ENCODE measurements around the gene UPF2.
"Not testable (repeated sequence)": the region's sequence is repeated elsewhere in the genome, so short reads cannot be mapped to it uniquely, and the experiment has no call there.

The UPF2 gene

GRCh38 chr10:12042797-12043651 is at the start of gene UPF2:
UPF2 (minus strand) TSS chr10:12042809; CDS start chr10:12035423, 7,386 bp downstream.
- peak; percentile 95 for DNase-seq

- DNase-seq: no peak
Observed at GRCh38 chr10:12091421-12091820, 48.8 kb upstream of the UPF2 start.

- no peak for DNase-seq
Observed at GRCh38 chr10:12088919-12089318, 46.3 kb upstream of the UPF2 start.

GRCh38 chr10:12081879-12082557 is 39.4 kb upstream of the UPF2 start:
- no peak for DNase-seq

- no peak for DNase-seq
Observed at GRCh38 chr10:12081470-12081869, 38.9 kb upstream of the UPF2 start.

GRCh38 chr10:12077580-12078180 is 35.1 kb upstream of the UPF2 start:
- DNase-seq: no peak

GRCh38 chr10:12073526-12073925 is 30.9 kb upstream of the UPF2 start:
- DNase-seq: no peak

GRCh38 chr10:12071441-12071840 is 28.8 kb upstream of the UPF2 start:
- not testable (repeated sequence) for DNase-seq

- peak; percentile 92 for DNase-seq
Observed at GRCh38 chr10:12068449-12069269, 26.1 kb upstream of the UPF2 start, which contains the start of gene DHTKD1. DHTKD1 (plus strand) TSS chr10:12068954; CDS start chr10:12069034, 80 bp downstream.

GRCh38 chr10:12067336-12067735 is 24.7 kb upstream of the UPF2 start:
- DNase-seq: no peak

GRCh38 chr10:12063483-12063818 is 20.8 kb upstream of the UPF2 start:
- no peak for DNase-seq

GRCh38 chr10:12062754-12063482 is 20.3 kb upstream of the UPF2 start:
- no peak for DNase-seq

- DNase-seq: no peak
Observed at GRCh38 chr10:12061124-12061523, 18.5 kb upstream of the UPF2 start.

- DNase-seq: no peak
Observed at GRCh38 chr10:12056748-12057147, 14.1 kb upstream of the UPF2 start.

- no peak for DNase-seq
Observed at GRCh38 chr10:12055732-12056131, 13.1 kb upstream of the UPF2 start.

GRCh38 chr10:12051241-12051640 is 8.6 kb upstream of the UPF2 start:
- DNase-seq: no peak

- DNase-seq: no peak
Observed at GRCh38 chr10:12050528-12050927, 7.9 kb upstream of the UPF2 start.

- DNase-seq: no peak
Observed at GRCh38 chr10:12048547-12048946, 5.9 kb upstream of the UPF2 start.

GRCh38 chr10:12045596-12045995 is 3.0 kb upstream of the UPF2 start:
- no peak for DNase-seq

- DNase-seq: peak; percentile 6
Observed at GRCh38 chr10:12042409-12042796, 206 bp downstream of the UPF2 start.

- no peak for DNase-seq
Observed at GRCh38 chr10:12041766-12042408, 722 bp downstream of the UPF2 start.

Data from NCI-H1105 (cell line).